ENCODE data around the gene IPMK. TPM values are rescaled to one million over a fixed set of nuclear protein-coding genes. Genes with fewer than 3 reads are reported as not detected.
"Not testable (repeated sequence)": the region's sequence is repeated elsewhere in the genome, so short reads cannot be mapped to it uniquely, and the experiment has no call there.

IPMK gene
- total RNA-seq, 1 donor from 2014 or later: 7.7 TPM

- peaks cover 6% of the 10 kb centered on the region for H3K9me3 Mint-ChIP-seq
- no peak overlapping the region for H3K4me3 Mint-ChIP-seq (ENCODE audit: low read depth)
- H3K27me3 Mint-ChIP-seq (ENCODE audit: low read depth): no peaks in the 10 kb centered on the region
- H3K36me3 Mint-ChIP-seq (ENCODE audit: low read depth): peaks cover 41% of the 10 kb centered on the region
- intact Hi-C loops (cut with micrococcal nuclease): no loop called here
- no peak for DNase-seq (ENCODE audit: low spot score)
- no peak overlapping the region for H3K27ac Mint-ChIP-seq
- H3K4me1 Mint-ChIP-seq (ENCODE audit: low read depth): peaks cover 18% of the 10 kb centered on the region
These were observed 27.2 kb downstream of the IPMK start for GRCh38 chr10:58240531-58240930.

GRCh38 chr10:58239561-58240169, 28.0 kb downstream of the IPMK start:
- Mint-ChIP-seq H3K27me3 (ENCODE audit: low read depth) (no peaks in the 10 kb centered on the region), H3K4me3 (ENCODE audit: low read depth) (no peak overlapping the region), H3K9me3 (peaks cover 4% of the 10 kb centered on the region), H3K36me3 (ENCODE audit: low read depth) (peaks cover 46% of the 10 kb centered on the region), H3K4me1 (ENCODE audit: low read depth) (peaks cover 18% of the 10 kb centered on the region), H3K27ac (no peak overlapping the region)
- no peak for DNase-seq (ENCODE audit: low spot score)
- intact Hi-C loops (cut with micrococcal nuclease): no loop called here

GRCh38 chr10:58237014-58237834, 30.5 kb downstream of the IPMK start:
- Mint-ChIP-seq H3K4me3 (ENCODE audit: low read depth) (no peak overlapping the region), H3K9me3 (peaks cover 5% of the 10 kb centered on the region), H3K36me3 (ENCODE audit: low read depth) (peaks cover 54% of the 10 kb centered on the region), H3K27me3 (ENCODE audit: low read depth) (no peaks in the 10 kb centered on the region), H3K27ac (peak overlapping the region; percentile 20), H3K4me1 (ENCODE audit: low read depth) (peaks cover 18% of the 10 kb centered on the region)
- intact Hi-C loops (cut with micrococcal nuclease): loop anchor here (1.0 kb wide), 2 partner anchors 30 to 45 kb away; partner anchors contain the start of gene IPMK
- DNase-seq (ENCODE audit: low spot score): no peak

- peaks cover 62% of the 10 kb centered on the region for H3K36me3 Mint-ChIP-seq (ENCODE audit: low read depth)
- intact Hi-C loops (cut with micrococcal nuclease); H3K27ac Mint-ChIP-seq; H3K27me3 Mint-ChIP-seq (ENCODE audit: low read depth); H3K4me3 Mint-ChIP-seq (ENCODE audit: low read depth); H3K4me1 Mint-ChIP-seq (ENCODE audit: low read depth); DNase-seq (ENCODE audit: low spot score); H3K9me3 Mint-ChIP-seq: not testable (repeated sequence)
These were observed 37.8 kb downstream of the IPMK start for GRCh38 chr10:58229856-58230255.

- no peaks in the 10 kb centered on the region for H3K9me3 Mint-ChIP-seq
- H3K4me3 Mint-ChIP-seq (ENCODE audit: low read depth): no peak overlapping the region
- H3K27ac Mint-ChIP-seq: no peak overlapping the region
- H3K27me3 Mint-ChIP-seq (ENCODE audit: low read depth): no peaks in the 10 kb centered on the region
- peaks cover 27% of the 10 kb centered on the region for H3K36me3 Mint-ChIP-seq (ENCODE audit: low read depth)
- intact Hi-C loops (cut with micrococcal nuclease): no loop called here
- DNase-seq (ENCODE audit: low spot score): no peak
- H3K4me1 Mint-ChIP-seq (ENCODE audit: low read depth): no peaks in the 10 kb centered on the region
These were observed 42.0 kb downstream of the IPMK start for GRCh38 chr10:58225654-58226053.

GRCh38 chr10:58220769-58221451, 46.8 kb downstream of the IPMK start:
- Mint-ChIP-seq H3K4me1 (ENCODE audit: low read depth) (peaks cover 3% of the 10 kb centered on the region), H3K36me3 (ENCODE audit: low read depth) (peaks cover 13% of the 10 kb centered on the region), H3K4me3 (ENCODE audit: low read depth) (no peak overlapping the region), H3K27ac (no peak overlapping the region), H3K27me3 (ENCODE audit: low read depth) (no peaks in the 10 kb centered on the region), H3K9me3 (no peaks in the 10 kb centered on the region)
- intact Hi-C loops (cut with micrococcal nuclease): loop anchor here (5.0 kb wide), 1 partner anchor 371 kb away; no protein-coding TSS in a partner anchor
- no peak for DNase-seq (ENCODE audit: low spot score)

- Mint-ChIP-seq H3K9me3 (no peaks in the 10 kb centered on the region), H3K27ac (no peak overlapping the region), H3K4me3 (ENCODE audit: low read depth) (no peak overlapping the region), H3K4me1 (ENCODE audit: low read depth) (peaks cover 3% of the 10 kb centered on the region), H3K36me3 (ENCODE audit: low read depth) (peaks cover 9% of the 10 kb centered on the region), H3K27me3 (ENCODE audit: low read depth) (no peaks in the 10 kb centered on the region)
- intact Hi-C loops (cut with micrococcal nuclease): loop anchor here (5.0 kb wide), 1 partner anchor 372 kb away; no protein-coding TSS in a partner anchor
- no peak for DNase-seq (ENCODE audit: low spot score)
These were observed 47.8 kb downstream of the IPMK start for GRCh38 chr10:58219875-58220274.

- no peak for DNase-seq (ENCODE audit: low spot score)
- Mint-ChIP-seq H3K36me3 (ENCODE audit: low read depth) (peaks cover 16% of the 10 kb centered on the region), H3K9me3 (no peaks in the 10 kb centered on the region), H3K27me3 (ENCODE audit: low read depth) (no peaks in the 10 kb centered on the region), H3K27ac (no peak overlapping the region), H3K4me3 (ENCODE audit: low read depth) (no peak overlapping the region), H3K4me1 (ENCODE audit: low read depth) (peaks cover 5% of the 10 kb centered on the region)
- intact Hi-C loops (cut with micrococcal nuclease): no loop called here
These were observed 50.1 kb downstream of the IPMK start for GRCh38 chr10:58217612-58218011.

- Mint-ChIP-seq H3K27me3 (ENCODE audit: low read depth) (no peaks in the 10 kb centered on the region), H3K27ac (no peak overlapping the region), H3K9me3 (no peaks in the 10 kb centered on the region), H3K36me3 (ENCODE audit: low read depth) (peaks cover 42% of the 10 kb centered on the region), H3K4me1 (ENCODE audit: low read depth) (peaks cover 2% of the 10 kb centered on the region), H3K4me3 (ENCODE audit: low read depth) (no peak overlapping the region)
- intact Hi-C loops (cut with micrococcal nuclease): no loop called here
- DNase-seq (ENCODE audit: low spot score): no peak
These were observed 55.1 kb downstream of the IPMK start for GRCh38 chr10:58212622-58213021.

- Mint-ChIP-seq H3K27ac (no peak overlapping the region), H3K4me1 (ENCODE audit: low read depth) (peaks cover 2% of the 10 kb centered on the region), H3K4me3 (ENCODE audit: low read depth) (no peak overlapping the region), H3K36me3 (ENCODE audit: low read depth) (peaks cover 38% of the 10 kb centered on the region), H3K27me3 (ENCODE audit: low read depth) (no peaks in the 10 kb centered on the region), H3K9me3 (no peaks in the 10 kb centered on the region)
- no peak for DNase-seq (ENCODE audit: low spot score)
- intact Hi-C loops (cut with micrococcal nuclease): no loop called here
These were observed 57.5 kb downstream of the IPMK start for GRCh38 chr10:58210160-58210559.

GRCh38 chr10:58209669-58210068, 58.0 kb downstream of the IPMK start:
- peaks cover 38% of the 10 kb centered on the region for H3K36me3 Mint-ChIP-seq (ENCODE audit: low read depth)

GRCh38 chr10:58206251-58206650, 61.4 kb downstream of the IPMK start:
- DNase-seq (ENCODE audit: low spot score): no peak
- intact Hi-C loops (cut with micrococcal nuclease): no loop called here

More at GRCh38 chr10:58209669-58210068, 58.0 kb downstream of the IPMK start:
- intact Hi-C loops (cut with micrococcal nuclease): no loop called here
- DNase-seq (ENCODE audit: low spot score): no peak
- Mint-ChIP-seq H3K9me3 (no peaks in the 10 kb centered on the region), H3K27ac (no peak overlapping the region), H3K27me3 (ENCODE audit: low read depth) (no peaks in the 10 kb centered on the region), H3K4me3 (ENCODE audit: low read depth) (no peak overlapping the region), H3K4me1 (ENCODE audit: low read depth) (peaks cover 2% of the 10 kb centered on the region)

GRCh38 chr10:58201704-58202103, 66.0 kb downstream of the IPMK start:
- Mint-ChIP-seq H3K27ac (no peak overlapping the region), H3K9me3 (no peaks in the 10 kb centered on the region), H3K27me3 (ENCODE audit: low read depth) (no peaks in the 10 kb centered on the region), H3K36me3 (ENCODE audit: low read depth) (peaks cover 11% of the 10 kb centered on the region), H3K4me3 (ENCODE audit: low read depth) (no peak overlapping the region), H3K4me1 (ENCODE audit: low read depth) (peaks cover 13% of the 10 kb centered on the region)
- DNase-seq (ENCODE audit: low spot score): no peak
- intact Hi-C loops (cut with micrococcal nuclease): no loop called here

More at GRCh38 chr10:58206251-58206650, 61.4 kb downstream of the IPMK start:
- H3K9me3 Mint-ChIP-seq: no peaks in the 10 kb centered on the region
- no peak overlapping the region for H3K4me3 Mint-ChIP-seq (ENCODE audit: low read depth)
- H3K36me3 Mint-ChIP-seq (ENCODE audit: low read depth): peaks cover 31% of the 10 kb centered on the region
- no peak overlapping the region for H3K27ac Mint-ChIP-seq
- no peaks in the 10 kb centered on the region for H3K27me3 Mint-ChIP-seq (ENCODE audit: low read depth)
- H3K4me1 Mint-ChIP-seq (ENCODE audit: low read depth): peaks cover 13% of the 10 kb centered on the region

Data from activated T-helper 2 cell treated with anti-CD3 and anti-CD28 coated beads, Interferon-gamma antibody, Interleukin-2, Interleukin-4, amounts not matched to agents 10 μg/mL and 5 μg/mL and 100 μg/mL, durations not matched to agents 14 hours and 24 hours and 36 hours (primary cell).